ENCODE data around the gene SLC6A13. TPM values are rescaled to one million over a fixed set of nuclear protein-coding genes. Genes with fewer than 3 reads are reported as not detected.

SLC6A13 gene
- total and polyA plus RNA-seq, 2 of the 13 experiments (the other 11 are each of a cell fraction or from before 2014, with no cell fraction given): 0.05 to 0.15 TPM

- ATAC-seq: no peak
- no peak overlapping the region for H3K9ac ChIP-seq (ENCODE audit: insufficient read depth, low read depth, low read length)
- intact Hi-C loops (cut with micrococcal nuclease; ENCODE audit: unreplicated experiment) (loop anchor here (5.0 kb wide), 1 partner anchor 34 kb away; the partner anchor contains the start of gene SLC6A12), in situ Hi-C loops (cut with HindIII; ENCODE audit: extremely low pct_ligation_motif_present, low pct_unique_long_range_greater_than_20kb) (no loop called here)
- H3K4me1 ChIP-seq (ENCODE audit: insufficient read depth, low read length): peaks cover 52% of the 10 kb centered on the region
- H3K36me3 ChIP-seq (replicated peaks in 1 of 2; ENCODE audit: control insufficient read depth in 1 of 2, insufficient read depth in 2 of 2, low read length in 2 of 2): no peaks in the 10 kb centered on the region
- H3K4me2 ChIP-seq (ENCODE audit: low read depth, low read length): no peak overlapping the region
- no peak overlapping the region for H3K4me3 ChIP-seq (replicated peaks in 1 of 3; ENCODE audit: insufficient read depth in 1 of 3, low read depth in 2 of 3, low read length in 3 of 3)
- no peak overlapping the region for H3K27ac ChIP-seq (ENCODE audit: extremely low read length, insufficient read depth, low read length)
- DNase-seq (ENCODE audit: low spot score): no peak
- no peaks in the 10 kb centered on the region for H4K20me1 ChIP-seq (ENCODE audit: insufficient read depth, low read length)
- H3K79me2 ChIP-seq (ENCODE audit: insufficient read depth, low read length): no peaks in the 10 kb centered on the region
- no peak overlapping the region for H2AFZ ChIP-seq (ENCODE audit: low read length)
- ChIA-PET CTCF (ENCODE audit: low intra/inter-chr PET ratio, low total read pairs) (no interaction called here), POLR2A (no interaction called here)
- no peak for FAIRE-seq
- no TSS peak for BruUV-seq (replicated peaks)
- H3K9me3 ChIP-seq (ENCODE audit: low read length): no peaks in the 10 kb centered on the region
- H3K27me3 ChIP-seq (ENCODE audit: control insufficient read depth in 1 of 2, insufficient read depth in 2 of 2, low read length in 2 of 2): peaks cover 13 to 48% of the 10 kb centered on the region in 2 experiments; a peak in 4 of 5 replicates
- 59% methylated on average over 18 of the region's 20 CpGs for WGBS (ENCODE audit: low lambda C conversion rate)
- TF ChIP-seq NBN (conservative IDR thresholded peaks at IDR 0.05): no peak
- no peak for TF ChIP-seq AGO2 (optimal IDR thresholded peaks at IDR 0.05; ENCODE audit: low read depth, low read length)
- no peak for TF ChIP-seq RBM22 (optimal IDR thresholded peaks at IDR 0.05; ENCODE audit: low read length)
- TF ChIP-seq CEBPZ (IDR thresholded peaks at IDR 0.05; ENCODE audit: low read length): no peak
- TF ChIP-seq ZNF687 (CRISPR knock-in tag; IDR thresholded peaks at IDR 0.05): no peak
- no peak for TF ChIP-seq SIX1 (CRISPR knock-in tag; IDR thresholded peaks at IDR 0.05; ENCODE audit: borderline replicate concordance)
- no peak for TF ChIP-seq ZNF136 (CRISPR knock-in tag; IDR thresholded peaks at IDR 0.05; ENCODE audit: low read depth)
- TF ChIP-seq E2F5 (CRISPR knock-in tag; conservative IDR thresholded peaks at IDR 0.05): no peak
- TF ChIP-seq MED8 (CRISPR knock-in tag; IDR thresholded peaks at IDR 0.05; ENCODE audit: insufficient replicate concordance): no peak
- TF ChIP-seq GMEB2 (CRISPR knock-in tag; IDR thresholded peaks at IDR 0.05; ENCODE audit: low read depth): no peak
These were observed 84.4 kb downstream of the SLC6A13 start for GRCh38 chr12:177980-178828.
